Measurements from ENCODE around the gene CENPF.

GRCh38 chr1:214609692-214610091, 6.7 kb downstream of the CENPF start:
- TF ChIP-seq CTCF (conservative IDR thresholded peaks at IDR 0.05; ENCODE audit: low read length) (no peak), EZH2phosphoT487 (IDR thresholded peaks at IDR 0.05; ENCODE audit: borderline replicate concordance, low read depth, low read length) (no peak)

All from OCI-LY7 (cell line).